ENCODE results near the gene OR2J2.
"Not testable (repeated sequence)": the region's sequence is repeated elsewhere in the genome, so short reads cannot be mapped to it uniquely, and the experiment has no call there.

- not testable (repeated sequence) for TF ChIP-seq CTCF (IDR thresholded peaks at IDR 0.05 in 2 of 3, conservative IDR thresholded peaks at IDR 0.05 in 1 of 3; ENCODE audit: borderline replicate concordance in 1 of 3, insufficient read depth in 1 of 3, low read depth in 2 of 3, low read length in 2 of 3); EZH2 (IDR thresholded peaks at IDR 0.05); RAD21 (IDR thresholded peaks at IDR 0.05; ENCODE audit: low read depth); YY1 (IDR thresholded peaks at IDR 0.05; ENCODE audit: extremely low read depth, insufficient replicate concordance, low read depth, low read length); POLR2A (IDR thresholded peaks at IDR 0.05; ENCODE audit: borderline replicate concordance, extremely low read depth, insufficient read depth, insufficient read length); EZH2phosphoT487 (IDR thresholded peaks at IDR 0.05; ENCODE audit: borderline replicate concordance)
These were observed 21.3 kb upstream of the OR2J2 start for GRCh38 chr6:29149444-29149843.

Measured in HCT116 (cell line).